WTC11 (cell line): ENCODE data around the gene RPRD1A. TPM values are rescaled to one million over a fixed set of nuclear protein-coding genes. Genes with fewer than 3 reads are reported as not detected.

ENCODE experiments used
- ATAC-seq: fragments of 200-7000 bp; cut with Tn5 transposase; 2 replicates; pipeline ENCODE4 v1.10.0; 2021; ENCODE audit warnings: mild to moderate bottlenecking, moderate library complexity
- CTCF ChIA-PET: fragments of 300-600 bp; sonication (Branson Sonifier 250); formaldehyde crosslinking; loops from one replicate; lab custom pipeline; 2021; ENCODE audit warnings: antibody characterized with exemption; lab: Charles Lee
- POLR2A ChIA-PET: fragments of 350-600 bp; sonication (Branson Sonifier 250); formaldehyde crosslinking; loops from one replicate; lab custom pipeline; 2021; ENCODE audit warnings: antibody characterized with exemption; lab: Charles Lee
- DNase-seq: peaks from one replicate; pipeline ENCODE4 v3.0.0; 2021; ENCODE audit warnings: low spot score
- H3K27ac Mint-ChIP-seq: 2 replicates; pipeline ENCODE4 v1.8.0; 2021; ENCODE audit warnings: mixed read lengths
- H3K27me3 Mint-ChIP-seq: 2 replicates; pipeline ENCODE4 v1.8.0; 2021; ENCODE audit warnings: low read depth, mild to moderate bottlenecking, moderate library complexity, mixed read lengths
- H3K36me3 Mint-ChIP-seq: 2 replicates; pipeline ENCODE4 v1.8.0; 2021; ENCODE audit warnings: mixed read lengths
- H3K4me1 Mint-ChIP-seq: 2 replicates; pipeline ENCODE4 v1.8.0; 2022; ENCODE audit warnings: mixed read lengths
- H3K4me3 Mint-ChIP-seq: 2 replicates; pipeline ENCODE4 v1.8.0; 2021; ENCODE audit warnings: mild to moderate bottlenecking, moderate library complexity, mixed read lengths
- H3K9me3 Mint-ChIP-seq: 2 replicates; pipeline ENCODE4 v1.8.0; 2021; ENCODE audit warnings: mixed read lengths
- ARID4B ChIP-seq: sonication (generic); formaldehyde crosslinking; IDR thresholded peaks from 2 replicates; pipeline ENCODE4 v1.8.0; 2023; ENCODE audit warnings: missing genetic modification reagents, mild to moderate bottlenecking, borderline replicate concordance
- CBFB ChIP-seq: sonication (generic); formaldehyde crosslinking; IDR thresholded peaks from 2 replicates; pipeline ENCODE4 v1.8.1; 2022; ENCODE audit warnings: mild to moderate bottlenecking, low read depth, missing genetic modification reagents
- ESRRA ChIP-seq: sonication (generic); formaldehyde crosslinking; IDR thresholded peaks from 2 replicates; pipeline ENCODE4 v1.8.1; 2022; ENCODE audit warnings: mild to moderate bottlenecking, missing genetic modification reagents, borderline replicate concordance
- FOXJ3 ChIP-seq: sonication (generic); formaldehyde crosslinking; IDR thresholded peaks from 2 replicates; pipeline ENCODE4 v1.9.0; 2021; ENCODE audit warnings: missing genetic modification reagents, mild to moderate bottlenecking, borderline replicate concordance
- GRHL2 ChIP-seq: fragments of 250-450 bp; sonication (Bioruptor Pico); IDR thresholded peaks from 2 replicates; pipeline ENCODE4 v1.8.0; 2022; ENCODE audit warnings: mild to moderate bottlenecking, moderate library complexity; ENCODE audit not compliant: insufficient replicate concordance, severe bottlenecking
- NFATC4 ChIP-seq: fragments of 250-450 bp; sonication (Bioruptor Pico); IDR thresholded peaks from 2 replicates; pipeline ENCODE4 v1.9.0; 2021; ENCODE audit warnings: mild to moderate bottlenecking
- NFE2L1 ChIP-seq: sonication (generic); formaldehyde crosslinking; IDR thresholded peaks from 2 replicates; pipeline ENCODE4 v1.8.1; 2023; ENCODE audit warnings: missing genetic modification reagents
- NFYB ChIP-seq: sonication (generic); formaldehyde crosslinking; conservative IDR thresholded peaks from 2 replicates; pipeline ENCODE4 v1.8.0; 2022; ENCODE audit warnings: low read depth, missing genetic modification reagents
- NR3C1 ChIP-seq: sonication (generic); formaldehyde crosslinking; conservative IDR thresholded peaks from 2 replicates; pipeline ENCODE4 v1.8.1; 2023; ENCODE audit warnings: low read depth, mild to moderate bottlenecking, missing genetic modification reagents
- PRRX2 ChIP-seq: fragments of 250-450 bp; sonication (Bioruptor Pico); IDR thresholded peaks from 2 replicates; pipeline ENCODE4 v1.8.0; 2021; ENCODE audit warnings: mild to moderate bottlenecking
- RELA ChIP-seq: sonication (generic); formaldehyde crosslinking; IDR thresholded peaks from 2 replicates; pipeline ENCODE4 v1.8.1; 2022; ENCODE audit warnings: missing genetic modification reagents, mild to moderate bottlenecking, borderline replicate concordance
- SP1 ChIP-seq: sonication (generic); formaldehyde crosslinking; conservative IDR thresholded peaks from 2 replicates; pipeline ENCODE4 v1.8.1; 2022; ENCODE audit warnings: missing genetic modification reagents
- ZNF219 ChIP-seq: sonication (generic); formaldehyde crosslinking; IDR thresholded peaks from 2 replicates; pipeline ENCODE4 v1.8.0; 2023; ENCODE audit warnings: missing genetic modification reagents, mild to moderate bottlenecking, borderline replicate concordance
- ZNF281 ChIP-seq: sonication (generic); formaldehyde crosslinking; IDR thresholded peaks from 2 replicates; pipeline ENCODE4 v1.8.0; 2023; ENCODE audit warnings: mild to moderate bottlenecking, missing genetic modification reagents
- ZNF317 ChIP-seq: sonication (generic); formaldehyde crosslinking; IDR thresholded peaks from 2 replicates; pipeline ENCODE4 v1.8.1; 2023; ENCODE audit warnings: low read depth, mild to moderate bottlenecking, moderate library complexity, missing genetic modification reagents, borderline replicate concordance
- ZNF396 ChIP-seq: fragments of 250-450 bp; sonication (Bioruptor Pico); IDR thresholded peaks from 2 replicates; pipeline ENCODE4 v1.8.0; 2021; ENCODE audit warnings: mild to moderate bottlenecking, moderate library complexity, borderline replicate concordance
- ZNF423 ChIP-seq: fragments of 250-450 bp; sonication (Bioruptor Pico); IDR thresholded peaks from 2 replicates; pipeline ENCODE4 v2.1.2; 2022; ENCODE audit warnings: mild to moderate bottlenecking, moderate library complexity
- total RNA-seq: library from RNA; stranded (reverse); gene quantifications from 3 replicates; pipeline ENCODE4 v1.2.3, GENCODE V29; 2021
- TF ChIP-seq, protein P1 (sequence below): fragments of 200-600 bp; IDR thresholded peaks from 2 replicates; pipeline ENCODE4 v1.8.0; 2022; ENCODE audit warnings: antibody characterized with exemption

RPRD1A gene
- total RNA-seq, 1 experiment from 2014 or later = 115 TPM

- H3K36me3 Mint-ChIP-seq = peaks cover 54% of the 10 kb centered on the region
- TF ChIP-seq ARID4B (CRISPR knock-in tag) (no peak), ZNF281 (no peak), SP1 (no peak)
- no peaks in the 10 kb centered on the region for H3K4me1 Mint-ChIP-seq
- ChIA-PET CTCF (no interaction called here), POLR2A (no interaction called here)
- no peak overlapping the region for H3K27ac Mint-ChIP-seq
- H3K27me3 Mint-ChIP-seq = no peaks in the 10 kb centered on the region; the same call in 1 of the 2 replicates
- no peaks in the 10 kb centered on the region for H3K9me3 Mint-ChIP-seq
- ATAC-seq (no peak), DNase-seq (no peak)
- no peak overlapping the region for H3K4me3 Mint-ChIP-seq
These were observed 44.9 kb upstream of the RPRD1A start for GRCh38 chr18:36112302-36112701.

DNA sequence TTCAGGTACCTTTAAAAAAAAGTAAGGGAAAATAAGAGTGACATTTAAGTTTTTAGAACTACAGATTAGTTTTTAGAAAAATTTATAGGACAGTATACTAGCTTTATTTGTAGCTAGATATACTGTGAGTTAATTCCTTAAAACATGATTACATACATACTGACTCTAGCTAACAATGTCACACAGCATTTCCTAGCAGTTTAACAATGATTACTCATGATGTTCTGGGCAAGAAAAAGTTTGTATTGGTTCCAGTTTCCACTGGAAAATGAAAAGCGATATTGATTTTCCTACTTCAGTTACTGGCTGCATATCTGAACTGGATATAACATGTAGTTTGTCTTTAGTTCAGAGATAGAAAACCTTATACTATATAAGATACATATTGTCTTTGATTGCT, 42.4 kb upstream of the RPRD1A start:
- Mint-ChIP-seq H3K27me3 (no peaks in the 10 kb centered on the region; the same call in 1 of the 2 replicates), H3K36me3 (peaks cover 33% of the 10 kb centered on the region), H3K27ac (no peak overlapping the region), H3K9me3 (no peaks in the 10 kb centered on the region), H3K4me1 (no peaks in the 10 kb centered on the region), H3K4me3 (no peak overlapping the region)
- TF ChIP-seq ZNF317 (CRISPR knock-in tag) (no peak), NFYB (CRISPR knock-in tag) (no peak), RELA (CRISPR knock-in tag) (no peak), NFE2L1 (CRISPR knock-in tag) (no peak), GRHL2 (CRISPR knock-in tag) (no peak), CBFB (no peak), NFATC4 (CRISPR knock-in tag) (no peak), FOXJ3 (CRISPR knock-in tag) (no peak), PRRX2 (CRISPR knock-in tag) (no peak), ZNF219 (CRISPR knock-in tag) (no peak), ZNF423 (CRISPR knock-in tag) (no peak), ZNF396 (CRISPR knock-in tag) (no peak), ESRRA (CRISPR knock-in tag) (no peak)
- ChIA-PET POLR2A (no interaction called here), CTCF (no interaction called here)
- ATAC-seq = no peak
- no peak for DNase-seq

DNA sequence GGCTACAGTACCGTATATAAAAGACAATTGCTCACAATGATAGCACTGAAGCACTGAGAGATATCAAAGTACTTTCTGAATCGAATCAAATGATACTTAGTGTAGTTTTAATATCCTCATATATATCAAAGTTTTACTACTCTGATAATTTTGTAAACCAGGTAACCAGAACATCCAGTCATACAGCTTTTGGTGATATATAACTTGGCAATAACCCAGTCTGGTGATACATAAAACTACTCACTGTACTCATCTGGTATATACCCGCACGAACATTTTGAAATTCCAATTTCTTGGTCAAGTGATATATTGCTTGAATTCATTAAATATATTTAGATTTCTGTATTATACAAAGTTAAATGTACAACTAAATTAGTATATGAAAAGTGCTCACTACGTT, 41.2 kb upstream of the RPRD1A start:
- no peak overlapping the region for H3K4me3 Mint-ChIP-seq
- peaks cover 4% of the 10 kb centered on the region for H3K9me3 Mint-ChIP-seq
- DNase-seq = no peak
- CTCF ChIA-PET = no interaction called here
- no peaks in the 10 kb centered on the region; the same call in 1 of the 2 replicates for H3K27me3 Mint-ChIP-seq
- H3K36me3 Mint-ChIP-seq = peaks cover 24% of the 10 kb centered on the region
- no peak for TF ChIP-seq NR3C1 (CRISPR knock-in tag)
- TF ChIP-seq, protein P1, sequence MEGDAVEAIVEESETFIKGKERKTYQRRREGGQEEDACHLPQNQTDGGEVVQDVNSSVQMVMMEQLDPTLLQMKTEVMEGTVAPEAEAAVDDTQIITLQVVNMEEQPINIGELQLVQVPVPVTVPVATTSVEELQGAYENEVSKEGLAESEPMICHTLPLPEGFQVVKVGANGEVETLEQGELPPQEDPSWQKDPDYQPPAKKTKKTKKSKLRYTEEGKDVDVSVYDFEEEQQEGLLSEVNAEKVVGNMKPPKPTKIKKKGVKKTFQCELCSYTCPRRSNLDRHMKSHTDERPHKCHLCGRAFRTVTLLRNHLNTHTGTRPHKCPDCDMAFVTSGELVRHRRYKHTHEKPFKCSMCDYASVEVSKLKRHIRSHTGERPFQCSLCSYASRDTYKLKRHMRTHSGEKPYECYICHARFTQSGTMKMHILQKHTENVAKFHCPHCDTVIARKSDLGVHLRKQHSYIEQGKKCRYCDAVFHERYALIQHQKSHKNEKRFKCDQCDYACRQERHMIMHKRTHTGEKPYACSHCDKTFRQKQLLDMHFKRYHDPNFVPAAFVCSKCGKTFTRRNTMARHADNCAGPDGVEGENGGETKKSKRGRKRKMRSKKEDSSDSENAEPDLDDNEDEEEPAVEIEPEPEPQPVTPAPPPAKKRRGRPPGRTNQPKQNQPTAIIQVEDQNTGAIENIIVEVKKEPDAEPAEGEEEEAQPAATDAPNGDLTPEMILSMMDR = no peak
- TF ChIP-seq, all 79 proteins: peak for 0
- no peak for ATAC-seq
- no peak overlapping the region for H3K27ac Mint-ChIP-seq
- POLR2A ChIA-PET = no interaction called here
- H3K4me1 Mint-ChIP-seq = no peaks in the 10 kb centered on the region
